Fibroblast of skin of left quadriceps (primary cell): ENCODE results near the gene RET.
"Not testable (repeated sequence)": the region's sequence is repeated elsewhere in the genome, so short reads cannot be mapped to it uniquely, and the experiment has no call there.

Experiments used
- DNase-seq, 2 experiments: peaks; one replicate each; pipeline ENCODE4 v3.0.0-alpha.2; 2013; ENCODE audit warnings: low read depth in 2 of 2

The RET gene

GRCh38 chr10:43078175-43078985 lies 1.5 kb downstream of the RET start:
- no peak for DNase-seq

DNA sequence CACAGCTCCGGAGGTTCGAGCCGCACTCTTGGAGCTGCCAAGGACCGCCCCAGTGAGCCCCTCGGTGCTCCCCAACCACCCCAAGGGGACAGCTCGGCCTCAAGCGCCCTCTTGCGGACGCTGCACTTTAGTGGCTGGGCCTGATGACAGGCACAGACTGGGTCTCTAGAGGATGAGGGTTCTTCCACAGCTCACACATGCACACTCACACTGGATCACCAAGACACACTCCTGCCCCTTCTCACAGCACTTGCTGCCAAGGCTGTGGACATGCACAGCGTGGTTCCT lies 2.1 kb downstream of the RET start:
- DNase-seq = no peak

DNA sequence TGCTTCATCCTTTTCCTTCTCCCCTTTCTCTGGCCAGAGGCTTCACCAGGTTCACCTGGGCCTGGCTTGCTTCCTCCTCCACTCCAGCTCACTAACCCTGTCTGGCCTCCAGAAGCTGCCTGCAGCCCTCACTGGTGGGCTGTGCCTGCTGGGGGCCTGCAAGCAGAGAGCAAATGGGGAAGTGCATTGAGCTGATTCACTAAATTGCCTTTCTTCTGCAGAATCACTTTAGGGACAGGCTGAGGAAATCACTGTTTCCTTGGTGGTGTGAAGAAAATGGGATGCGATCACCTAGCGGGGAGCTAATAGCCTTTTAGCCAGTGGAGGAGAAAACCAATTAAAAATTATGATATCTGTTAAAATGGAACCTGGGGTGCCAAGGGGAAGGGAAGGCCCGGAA lies 3.0 kb downstream of the RET start:
- no peak for DNase-seq

- DNase-seq = no peak
Measured at GRCh38 chr10:43082087-43082486, 5.2 kb downstream of the RET start.

DNA sequence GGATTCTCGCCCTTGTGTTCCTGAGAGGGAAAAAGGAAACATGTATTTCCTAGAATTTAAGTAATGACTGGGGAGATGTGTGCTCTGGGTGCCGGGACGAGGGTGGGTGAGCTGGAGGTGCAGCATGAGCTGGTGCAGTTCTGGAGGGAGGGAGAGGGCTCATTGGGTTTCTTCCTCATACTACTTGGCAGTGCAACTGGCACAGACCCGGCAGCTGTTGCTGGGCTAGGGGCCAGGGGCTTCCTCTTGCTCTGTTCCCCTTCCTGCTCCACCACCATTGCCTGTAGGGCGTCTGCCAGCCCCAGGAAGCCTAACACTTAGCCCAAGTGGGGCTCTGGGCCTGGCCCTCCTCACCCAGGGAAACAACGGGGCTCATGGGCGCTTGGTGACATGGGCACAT lies 5.9 kb downstream of the RET start:
- no peak for DNase-seq

GRCh38 chr10:43083764-43084163 lies 6.9 kb downstream of the RET start:
- DNase-seq = no peak

DNA sequence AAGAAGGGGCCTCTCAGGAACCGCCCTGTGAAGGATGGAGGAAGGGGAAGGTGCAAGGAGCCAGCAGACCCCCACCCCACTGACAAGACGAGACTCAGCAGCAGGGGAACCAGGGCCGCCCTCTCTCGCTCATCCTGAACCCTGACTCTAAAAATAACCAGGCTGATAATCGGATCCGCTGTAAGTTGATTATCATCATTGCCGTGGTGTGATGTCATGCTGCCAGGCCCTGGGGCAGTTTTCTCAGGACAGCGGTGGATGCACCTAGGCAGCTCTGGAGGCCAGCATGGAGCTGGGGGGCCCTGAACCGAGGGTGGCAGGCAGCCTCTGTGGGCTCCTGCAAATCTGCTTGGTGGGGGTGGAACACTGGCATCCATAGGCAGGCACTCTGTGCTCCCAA lies 7.9 kb downstream of the RET start:
- DNase-seq = no peak

DNA sequence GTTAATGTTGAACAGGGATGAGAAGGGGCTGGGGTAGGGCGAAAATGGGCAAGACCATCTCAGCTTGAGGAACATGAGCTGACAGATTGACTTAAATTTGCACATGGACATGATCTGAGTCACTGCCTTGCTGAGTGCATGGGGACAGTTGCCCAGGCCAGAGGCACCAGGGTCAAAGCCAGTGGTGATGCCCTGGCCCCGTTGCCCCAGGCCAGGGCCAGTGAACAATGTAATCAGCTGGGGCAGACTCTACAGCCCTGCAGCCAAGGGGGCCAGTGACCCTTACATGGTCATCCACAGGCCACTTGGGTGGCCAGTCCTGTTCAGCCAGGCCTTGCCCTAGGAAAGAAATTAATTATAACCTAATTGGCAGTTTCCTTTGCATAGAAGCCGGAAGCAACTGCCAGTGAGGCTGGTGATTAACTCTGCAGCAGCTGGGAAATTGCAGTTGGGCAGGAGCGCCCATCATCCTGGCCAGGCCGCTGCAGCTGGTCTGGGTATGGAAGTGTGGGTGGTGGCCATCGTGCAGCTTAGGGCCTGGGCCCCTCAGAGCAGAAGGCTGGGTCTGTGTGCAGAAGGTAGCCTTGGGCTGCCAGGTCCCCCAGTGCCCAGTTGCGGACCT lies 9.6 kb downstream of the RET start:
- DNase-seq = no peak

DNA sequence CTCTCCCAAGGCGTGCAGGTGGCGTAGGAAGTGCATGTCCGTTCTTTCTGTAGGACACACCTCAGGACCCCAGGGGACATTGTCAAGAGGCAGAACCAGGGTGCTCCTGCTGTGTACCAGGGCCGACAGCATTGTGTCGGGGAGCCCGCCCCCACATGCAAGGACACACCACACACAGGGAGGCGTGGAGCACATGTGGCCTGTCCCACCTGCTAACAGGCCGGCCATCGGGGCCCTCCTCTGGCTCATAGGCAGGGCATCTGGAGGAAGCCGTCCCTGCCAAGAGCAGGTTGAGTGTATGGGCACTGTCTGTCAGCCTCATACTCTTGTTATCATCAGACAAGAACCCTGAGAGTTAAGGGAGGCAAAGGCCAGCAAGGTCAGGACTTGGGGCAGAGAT lies 12.7 kb downstream of the RET start:
- no peak for DNase-seq

- no peak for DNase-seq
Measured at GRCh38 chr10:43090188-43090587, 13.3 kb downstream of the RET start.

DNA sequence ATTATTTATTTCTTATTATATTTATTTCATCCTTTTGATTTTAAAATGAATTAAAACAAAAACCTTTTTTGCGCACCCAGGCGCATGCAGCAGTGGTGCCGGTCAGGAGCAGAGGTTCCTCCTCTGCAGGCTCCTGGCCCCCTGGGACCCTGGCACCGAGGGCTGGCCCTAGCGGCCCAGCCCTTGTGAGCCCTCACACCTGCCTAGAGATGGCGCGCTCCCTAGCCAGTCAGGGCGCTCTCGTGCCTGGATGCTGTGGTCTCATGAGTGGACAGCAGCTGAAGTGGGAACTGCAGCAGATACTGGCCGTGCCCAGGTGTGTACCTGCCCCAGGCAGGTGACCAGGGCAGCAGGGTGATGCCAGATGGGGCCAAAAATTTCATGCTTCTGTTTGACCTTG lies 13.8 kb downstream of the RET start:
- DNase-seq = no peak

- DNase-seq = no peak
Measured at GRCh38 chr10:43091846-43092245, 15.0 kb downstream of the RET start.

GRCh38 chr10:43093423-43094076 lies 16.7 kb downstream of the RET start:
- DNase-seq = no peak

GRCh38 chr10:43094085-43094484 lies 17.2 kb downstream of the RET start:
- no peak for DNase-seq

- not testable (repeated sequence) for DNase-seq
Measured at GRCh38 chr10:43099339-43099738, 22.5 kb downstream of the RET start.

GRCh38 chr10:43099928-43100327 lies 23.1 kb downstream of the RET start:
- DNase-seq = no peak

- DNase-seq = no peak
Measured at GRCh38 chr10:43100366-43100765, 23.5 kb downstream of the RET start.

DNA sequence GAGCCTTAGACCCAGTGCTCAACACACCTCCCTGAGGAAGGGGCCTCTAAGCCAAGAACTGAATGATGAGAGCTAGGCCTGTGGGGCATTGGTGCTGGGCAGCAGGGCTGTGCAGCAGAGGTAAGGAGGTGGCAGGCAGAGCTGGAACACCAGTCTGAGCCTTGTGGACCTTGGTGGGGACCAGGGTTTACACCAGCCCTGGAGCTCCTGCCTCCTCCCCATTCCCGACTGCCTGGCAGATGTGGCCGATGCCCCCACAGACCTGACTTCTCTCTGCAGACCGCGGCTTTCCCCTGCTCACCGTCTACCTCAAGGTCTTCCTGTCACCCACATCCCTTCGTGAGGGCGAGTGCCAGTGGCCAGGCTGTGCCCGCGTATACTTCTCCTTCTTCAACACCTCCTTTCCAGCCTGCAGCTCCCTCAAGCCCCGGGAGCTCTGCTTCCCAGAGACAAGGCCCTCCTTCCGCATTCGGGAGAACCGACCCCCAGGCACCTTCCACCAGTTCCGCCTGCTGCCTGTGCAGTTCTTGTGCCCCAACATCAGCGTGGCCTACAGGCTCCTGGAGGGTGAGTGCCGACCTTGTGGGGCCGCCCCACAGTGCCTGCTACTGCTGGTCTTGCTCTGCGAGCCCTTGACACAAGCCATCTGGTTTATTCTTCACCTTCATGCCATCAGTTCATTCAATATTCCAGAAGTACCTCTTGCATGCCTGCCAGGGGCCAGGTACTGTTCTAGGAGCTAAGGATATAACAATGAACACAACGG lies 25.4 kb downstream of the RET start:
- no peak for DNase-seq

DNA sequence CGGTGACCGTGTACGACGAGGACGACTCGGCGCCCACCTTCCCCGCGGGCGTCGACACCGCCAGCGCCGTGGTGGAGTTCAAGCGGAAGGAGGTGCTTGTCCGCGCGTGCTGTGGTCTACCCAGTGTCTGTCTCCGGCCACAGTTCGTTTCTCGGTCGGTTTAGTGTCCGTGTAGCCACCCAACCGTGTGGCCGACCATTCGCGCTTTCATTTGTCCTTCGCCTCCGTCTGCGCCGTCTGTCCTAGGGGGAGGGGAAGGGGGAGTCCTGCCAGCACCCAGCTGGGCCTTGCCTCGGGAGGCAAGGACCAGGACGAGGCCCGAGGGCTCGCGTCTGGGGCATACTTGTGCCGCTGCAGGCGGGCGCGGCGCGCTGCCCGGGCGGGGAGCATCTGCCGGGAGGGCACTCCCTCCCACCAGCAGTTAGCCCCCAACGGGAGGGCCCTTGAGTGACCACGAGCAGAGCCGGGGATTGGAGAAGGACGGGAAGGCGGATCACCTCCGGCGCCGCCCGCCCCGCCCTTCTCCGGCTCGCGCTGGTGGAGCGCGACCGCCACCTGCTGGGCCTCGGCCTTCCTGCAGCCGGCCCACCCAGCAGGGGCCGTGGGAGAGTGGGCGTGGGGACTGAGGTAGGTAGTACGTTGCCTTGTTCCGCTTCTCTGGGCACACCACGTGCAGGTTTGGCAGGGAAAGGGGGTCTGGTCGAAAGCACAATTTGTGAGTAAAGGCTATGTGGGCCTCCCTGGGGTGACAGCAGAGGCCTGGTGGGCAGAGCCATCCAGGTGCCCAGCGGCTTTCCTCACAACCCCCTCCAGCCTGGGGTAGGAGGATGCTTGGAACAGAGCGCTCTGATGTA lies 28.5 kb downstream of the RET start:
- DNase-seq = peak; percentile 43 to 47

GRCh38 chr10:43105956-43106229 lies 29.0 kb downstream of the RET start:
- DNase-seq = no peak

GRCh38 chr10:43106256-43107091 lies 29.6 kb downstream of the RET start:
- no peak for DNase-seq
